Hypothalamus (tissue), 51 donors: ENCODE measurements around the gene KIF3C.
"Not testable (repeated sequence)": the region's sequence is repeated elsewhere in the genome, so short reads cannot be mapped to it uniquely, and the experiment has no call there.

ENCODE experiments used
- DNase-seq, 51 donors: peaks; one replicate each; lab custom pipeline; 2025; lab: John Stamatoyannopoulos, UW

KIF3C gene

DNA sequence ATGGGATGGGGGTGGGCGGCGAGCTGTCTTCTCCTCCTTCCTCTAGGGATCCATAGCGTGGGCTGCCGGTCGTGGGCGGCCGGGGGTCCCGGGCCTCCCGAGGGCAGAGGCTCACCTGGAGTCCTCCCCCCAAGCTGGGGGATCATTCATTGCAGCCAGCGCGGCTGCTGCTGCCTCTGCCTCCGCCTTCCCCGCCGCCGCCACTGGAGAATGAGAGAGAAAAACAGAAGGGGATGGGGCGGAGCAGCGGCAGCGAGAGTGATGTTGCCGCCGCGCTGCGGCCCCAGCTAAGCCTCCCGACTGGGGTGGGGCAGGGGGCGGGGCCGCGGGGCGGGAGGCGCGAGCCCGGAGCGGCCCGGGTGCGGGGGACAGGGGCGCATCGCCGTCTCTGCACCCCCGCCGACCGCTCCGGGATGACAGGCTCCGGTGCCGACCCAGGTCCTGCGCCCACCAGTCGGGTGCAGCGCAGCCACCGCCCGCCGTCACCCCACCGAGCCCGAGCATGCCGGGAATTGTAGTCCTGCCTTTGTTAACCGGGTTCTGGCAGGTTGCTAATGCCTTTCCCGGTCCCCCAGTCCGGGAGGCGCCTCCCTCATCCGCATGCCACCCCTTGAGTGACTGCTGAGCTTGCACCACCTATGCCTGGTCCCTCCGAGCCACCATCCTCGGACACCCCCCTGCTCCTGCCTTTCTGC lies at the start of gene KIF3C:
TSS of gene KIF3C (minus strand) at position 225 of the 695 bp plus-strand sequence. CDS start 580 bp downstream, outside the sequence.
- DNase-seq = peak in 50 of 51 donors; percentile 46 to 94 (median 75)

GRCh38 chr2:26028083-26028482 lies 45.8 kb upstream of the KIF3C start:
- not testable (repeated sequence) for DNase-seq

- DNase-seq = no peak
Measured at GRCh38 chr2:26025509-26025908, 43.2 kb upstream of the KIF3C start.

DNA sequence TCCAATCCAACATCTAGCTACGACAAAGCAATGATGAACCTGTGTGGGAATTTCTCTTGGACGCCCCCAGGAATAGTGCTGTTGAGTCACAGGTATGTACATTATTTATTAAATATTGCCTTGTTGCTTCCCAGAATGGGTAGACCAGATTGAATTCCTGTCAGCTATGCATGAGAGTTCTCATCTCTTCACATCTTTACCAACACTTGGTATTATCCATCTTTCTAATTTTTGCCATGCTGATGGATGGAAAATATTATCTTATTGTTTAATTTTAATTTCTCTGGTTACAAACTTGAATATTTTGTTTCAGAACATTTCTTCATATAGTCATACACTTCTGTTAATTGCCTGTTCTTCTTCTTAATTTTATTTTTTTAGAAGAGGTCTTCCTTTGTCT lies 42.0 kb upstream of the KIF3C start:
- DNase-seq = no peak

DNA sequence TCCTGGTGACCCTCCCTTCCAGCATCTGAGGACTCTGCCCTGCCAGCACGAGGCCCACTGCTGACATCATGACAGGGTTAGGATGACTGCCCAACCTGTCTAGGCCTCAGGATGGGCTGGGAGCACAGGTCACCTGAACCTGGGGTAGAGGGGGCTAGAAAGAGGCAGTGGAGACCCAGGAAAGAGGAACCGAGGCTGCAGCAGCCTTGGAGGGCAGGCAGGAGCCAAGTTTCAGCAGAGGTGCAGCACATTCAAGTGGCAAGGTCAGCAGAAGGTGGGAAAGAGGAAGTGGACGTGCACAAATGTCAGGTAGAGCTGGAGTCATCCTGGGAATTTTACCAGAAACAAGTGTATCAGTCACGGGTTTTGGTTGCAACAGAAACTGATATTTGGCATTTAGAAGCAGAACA lies 37.9 kb upstream of the KIF3C start:
- DNase-seq = no peak

- DNase-seq = peak in 21 of 51 donors; percentile 1 to 71 (median 29)
Measured at GRCh38 chr2:26018184-26019055, 36.1 kb upstream of the KIF3C start.

- DNase-seq = no peak
Measured at GRCh38 chr2:26017464-26018183, 35.3 kb upstream of the KIF3C start.

DNA sequence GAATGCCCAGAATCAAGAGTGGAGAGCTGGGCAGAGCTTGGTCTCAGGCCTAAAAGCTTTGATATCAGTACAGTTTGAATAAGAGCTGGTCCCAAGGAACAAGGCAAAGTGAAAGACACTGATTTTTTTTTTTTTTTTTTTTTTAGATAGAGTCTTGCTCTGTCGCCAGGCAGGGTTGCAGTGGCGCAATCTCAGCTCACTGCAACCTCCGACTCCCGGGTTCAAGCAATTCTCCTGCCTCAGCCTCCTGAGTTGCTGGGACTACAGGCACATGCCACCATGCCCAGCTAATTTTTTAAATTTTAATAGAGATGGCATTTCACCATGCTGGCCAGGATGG lies 34.4 kb upstream of the KIF3C start:
- DNase-seq = not testable (repeated sequence)

DNA sequence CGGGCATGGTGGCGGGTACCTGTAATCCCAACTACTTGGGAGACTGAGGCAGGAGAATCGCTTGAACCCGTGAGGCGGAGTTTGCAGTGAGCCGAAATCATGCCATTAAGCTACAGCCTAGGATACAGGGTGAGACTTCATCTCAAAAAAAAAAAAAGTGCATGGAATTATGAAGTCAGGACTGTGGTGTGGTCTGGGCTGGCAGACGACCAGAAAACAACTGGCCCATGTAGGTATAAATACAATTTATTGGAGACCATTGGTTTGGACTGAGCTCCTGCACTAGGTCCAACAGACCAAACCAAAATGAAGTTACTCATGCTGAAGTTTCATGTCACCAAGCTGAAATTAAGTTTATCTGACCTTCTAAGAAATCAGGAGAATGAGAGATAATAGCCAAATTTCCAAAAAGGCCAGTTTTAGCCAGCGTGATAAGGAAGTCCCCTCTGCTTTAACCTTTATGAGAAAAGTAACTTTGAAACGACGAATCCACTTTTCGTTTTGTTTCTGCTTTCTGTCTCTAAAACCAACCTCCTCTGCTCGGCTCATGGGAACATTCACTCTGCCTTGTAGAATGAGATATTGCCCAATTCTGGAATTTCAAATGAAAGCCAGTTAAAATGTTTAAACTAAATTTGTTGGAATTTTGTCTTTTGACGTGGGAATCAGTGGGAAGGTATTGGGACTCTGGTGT lies 33.9 kb upstream of the KIF3C start:
- DNase-seq = no peak

GRCh38 chr2:26013668-26014067 lies 31.4 kb upstream of the KIF3C start:
- DNase-seq = no peak

GRCh38 chr2:26011990-26012856 lies 29.9 kb upstream of the KIF3C start:
- DNase-seq = peak in 13 of 51 donors; percentile 11 to 69 (median 29)

- no peak for DNase-seq
Measured at GRCh38 chr2:26011609-26011989, 29.3 kb upstream of the KIF3C start.

GRCh38 chr2:26010943-26011342 lies 28.6 kb upstream of the KIF3C start:
- no peak for DNase-seq

DNA sequence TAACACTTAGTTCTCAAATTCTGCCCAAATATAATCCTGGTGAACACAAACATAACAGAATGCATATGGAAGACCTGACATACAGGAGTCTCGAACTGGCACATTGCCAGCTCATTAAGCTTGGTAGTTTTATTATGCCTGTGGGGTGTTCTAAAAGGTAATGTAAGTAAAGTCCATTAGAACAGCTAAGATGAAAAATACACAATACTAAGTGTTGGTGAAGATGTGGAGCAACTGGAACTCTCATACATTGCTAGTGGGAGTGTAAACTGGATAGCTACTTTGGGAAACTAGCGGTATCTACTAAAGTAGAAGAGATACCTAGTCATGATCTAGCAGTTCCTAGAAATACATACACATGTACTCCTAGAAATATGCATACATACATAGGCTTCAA lies 27.3 kb upstream of the KIF3C start:
- DNase-seq = no peak

GRCh38 chr2:26008851-26009566 lies 26.7 kb upstream of the KIF3C start:
- peak in 26 of 51 donors; percentile 13 to 63 (median 28) for DNase-seq

DNA sequence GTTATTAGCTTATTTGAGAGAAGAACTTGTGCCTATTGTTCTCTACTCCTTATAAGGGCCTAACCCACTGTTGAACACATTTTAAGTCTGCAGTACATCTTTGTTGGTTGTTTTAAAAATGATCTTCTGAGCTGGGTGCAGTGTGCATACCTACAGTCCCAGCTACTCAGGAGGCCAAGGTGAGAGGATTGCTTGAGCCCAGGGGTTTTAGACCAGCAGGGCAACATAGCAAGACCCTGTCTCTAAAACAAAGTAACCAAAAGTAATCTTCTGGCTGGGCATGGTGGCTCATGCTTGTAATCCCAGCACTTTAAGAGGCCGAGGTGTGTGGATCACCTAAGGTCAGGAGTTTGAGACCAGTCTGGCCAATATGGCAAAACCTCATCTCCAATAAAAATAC lies 25.8 kb upstream of the KIF3C start:
- DNase-seq = no peak

DNA sequence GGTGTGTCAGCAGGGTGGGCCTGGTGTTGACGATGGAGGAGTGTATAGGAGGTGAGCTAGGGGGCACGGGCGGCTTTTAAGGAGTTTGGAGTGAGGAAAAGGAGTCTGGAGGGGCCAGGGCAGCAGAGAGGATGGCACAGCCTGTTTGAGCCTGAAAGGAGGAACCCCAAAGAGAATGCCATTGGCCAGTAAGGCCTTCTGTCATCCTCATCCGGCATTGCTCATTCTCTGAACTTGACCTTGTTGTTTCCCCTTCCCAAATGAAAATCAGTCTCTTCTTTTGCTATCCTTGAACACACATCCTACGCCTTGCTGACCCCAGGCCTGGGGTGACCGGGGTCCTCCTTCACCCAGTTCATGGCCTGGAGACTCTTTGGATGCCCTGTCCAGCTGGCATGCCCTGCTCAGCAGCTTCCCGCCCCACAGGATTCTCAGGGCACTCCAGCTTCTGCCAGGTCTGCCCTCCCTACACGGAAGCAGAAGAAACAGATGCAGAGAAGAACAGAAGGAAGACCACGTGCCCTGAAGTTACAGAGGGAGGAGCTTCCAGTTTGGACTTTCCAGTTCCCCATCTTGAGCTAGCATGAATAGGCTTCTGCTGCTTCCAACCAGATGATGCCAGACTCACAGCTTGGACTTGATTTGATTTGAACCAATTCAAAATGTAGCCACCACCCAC lies 20.5 kb upstream of the KIF3C start:
- peak in 7 of 51 donors; percentile 14 to 45 (median 24) for DNase-seq

DNA sequence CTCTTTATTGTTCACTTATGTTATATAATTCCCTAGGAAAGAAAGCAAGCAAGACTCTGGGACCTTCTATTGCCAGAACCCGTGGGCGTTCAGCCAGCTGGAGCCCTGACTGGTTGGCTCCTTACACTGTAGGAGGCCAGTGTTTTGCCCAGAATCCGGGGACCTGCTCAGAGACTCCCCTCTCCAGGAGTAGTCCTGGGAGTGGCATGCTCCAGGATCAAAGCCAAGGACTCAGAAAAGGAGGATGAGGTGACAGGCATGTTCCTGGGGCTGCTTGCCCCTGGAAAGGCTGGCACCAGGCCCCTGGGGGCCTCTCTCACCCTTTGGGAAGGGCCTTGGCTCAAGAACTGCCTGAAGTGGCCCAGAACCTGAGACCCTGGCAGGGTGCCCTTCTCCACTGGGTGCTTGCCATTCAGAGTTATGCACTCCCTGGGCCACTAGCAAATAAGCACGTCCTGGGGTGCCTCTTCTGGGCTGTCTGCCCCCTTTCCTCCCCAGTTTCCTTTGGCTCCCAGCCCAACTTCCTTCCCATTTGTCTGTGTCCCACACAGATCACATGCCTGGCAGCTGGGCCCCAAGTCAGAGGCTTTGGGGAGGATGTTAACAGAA lies 19.6 kb upstream of the KIF3C start:
- peak in 50 of 51 donors; percentile 32 to 95 (median 79) for DNase-seq
